Stimulated activated CD4-positive, alpha-beta T cell treated with anti-CD3 and anti-CD28 coated beads, Interleukin-12 subunit alpha, Interleukin-12 subunit beta, amount 100 ng/mL, for 4 hours (primary cell): Measurements from ENCODE around the gene RBM38.
"Not testable (repeated sequence)": the region's sequence is repeated elsewhere in the genome, so short reads cannot be mapped to it uniquely, and the experiment has no call there.

ENCODE experiments used
- DNase-seq: peaks from one replicate; pipeline ENCODE4 v3.0.0-alpha.2; 2020

RBM38 gene

DNA sequence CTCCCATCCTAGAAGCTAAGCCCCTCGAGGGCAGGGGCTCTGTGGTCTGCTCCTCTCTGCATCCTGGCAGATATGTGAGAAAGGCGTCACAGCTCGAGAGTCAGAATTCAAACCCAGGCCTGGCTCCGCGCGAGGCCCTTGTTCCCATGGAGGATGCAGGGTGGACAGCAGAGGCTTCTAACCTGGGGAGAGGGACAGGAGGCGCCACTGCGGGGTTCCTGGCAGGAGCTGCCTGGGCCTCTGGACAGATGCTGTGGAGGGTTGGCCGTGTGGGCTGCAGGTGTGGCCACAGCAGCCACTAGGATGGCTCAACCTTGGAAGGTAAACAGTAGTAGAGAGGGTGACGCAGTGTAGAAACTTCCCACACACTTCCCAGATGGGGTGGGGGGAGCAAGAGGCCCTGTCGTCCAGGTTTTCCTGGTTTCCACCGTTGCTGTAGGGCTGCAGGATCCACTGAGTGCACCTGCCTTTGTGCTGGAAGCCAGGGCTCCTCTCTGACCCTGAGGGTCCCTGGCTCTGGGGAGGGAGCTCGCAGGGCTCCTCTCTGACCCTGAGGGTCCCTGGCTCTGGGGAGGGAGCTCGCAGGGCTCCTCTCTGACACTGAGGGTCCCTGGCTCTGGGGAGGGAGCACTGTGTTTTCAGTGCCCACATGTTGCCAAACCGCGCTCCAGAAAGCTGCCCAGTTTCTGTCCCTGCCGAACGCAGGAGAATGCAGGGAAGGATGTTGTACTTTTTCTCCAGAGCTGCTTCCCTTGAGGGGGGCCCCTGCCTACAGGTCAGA is 14.2 kb downstream of the RBM38 start:
- DNase-seq: no peak

DNA sequence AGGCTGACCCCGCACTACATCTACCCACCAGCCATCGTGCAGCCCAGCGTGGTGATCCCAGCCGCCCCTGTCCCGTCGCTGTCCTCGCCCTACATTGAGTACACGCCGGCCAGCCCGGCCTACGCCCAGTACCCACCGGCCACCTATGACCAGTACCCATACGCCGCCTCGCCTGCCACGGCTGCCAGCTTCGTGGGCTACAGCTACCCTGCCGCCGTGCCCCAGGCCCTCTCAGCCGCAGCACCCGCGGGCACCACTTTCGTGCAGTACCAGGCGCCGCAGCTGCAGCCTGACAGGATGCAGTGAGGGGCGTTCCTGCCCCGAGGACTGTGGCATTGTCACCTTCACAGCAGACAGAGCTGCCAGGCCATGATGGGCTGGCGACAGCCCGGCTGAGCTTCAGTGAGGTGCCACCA is 16.4 kb downstream of the RBM38 start:
- no peak for DNase-seq

DNA sequence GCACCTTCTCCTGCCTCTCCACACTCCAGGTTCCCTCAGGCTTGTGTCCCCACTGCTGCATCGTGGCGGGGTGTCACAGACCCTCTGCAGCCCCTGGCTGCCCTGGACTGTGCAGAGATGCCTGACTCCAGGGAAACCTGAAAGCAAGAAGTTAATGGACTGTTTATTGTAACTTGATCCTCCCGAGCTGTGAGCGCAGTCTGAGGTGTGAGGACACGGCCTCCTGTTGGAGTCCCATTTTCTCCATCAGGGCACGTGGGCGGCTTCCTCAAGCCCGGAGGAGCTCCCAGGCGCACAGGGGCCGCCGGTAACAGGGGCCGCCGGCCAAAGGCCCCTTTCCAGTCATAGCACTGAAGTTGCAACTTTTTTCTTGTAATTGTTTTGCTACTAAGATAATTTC is 16.9 kb downstream of the RBM38 start:
- DNase-seq: no peak

DNA sequence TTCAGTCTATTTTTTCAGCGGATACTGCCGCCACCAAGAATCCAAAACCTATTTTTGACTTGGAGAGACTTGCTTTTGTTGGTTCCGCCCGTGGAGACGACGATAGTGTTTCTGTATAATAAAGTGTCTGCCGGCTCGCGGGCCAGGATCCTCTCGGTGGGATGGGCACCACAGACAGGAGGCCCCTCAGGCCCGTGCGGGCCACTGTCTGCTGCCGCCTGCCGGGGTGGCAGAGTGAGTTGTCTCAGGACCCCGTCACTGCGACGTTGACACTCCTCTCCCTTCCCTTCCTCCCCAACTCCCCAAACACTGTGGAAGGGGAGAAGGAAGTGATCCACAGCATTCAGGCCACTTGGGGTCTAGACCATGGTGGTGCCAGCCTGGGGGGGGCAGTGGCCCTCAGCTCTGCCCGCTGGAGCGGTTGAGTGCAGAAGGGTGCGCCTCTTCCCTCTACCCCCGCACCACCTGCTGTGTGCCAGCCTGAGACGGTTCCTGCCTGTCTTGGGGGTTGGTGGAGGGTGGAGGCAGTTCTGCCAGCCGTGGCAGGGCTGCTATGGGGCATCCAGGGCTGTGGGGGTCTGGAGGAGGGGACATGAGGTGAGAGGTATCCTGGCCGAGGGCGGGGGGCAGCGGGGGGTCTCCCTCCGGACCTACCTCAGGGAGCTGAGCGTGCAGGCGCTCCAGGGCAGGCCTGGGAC is 17.5 kb downstream of the RBM38 start:
- DNase-seq: no peak

DNA sequence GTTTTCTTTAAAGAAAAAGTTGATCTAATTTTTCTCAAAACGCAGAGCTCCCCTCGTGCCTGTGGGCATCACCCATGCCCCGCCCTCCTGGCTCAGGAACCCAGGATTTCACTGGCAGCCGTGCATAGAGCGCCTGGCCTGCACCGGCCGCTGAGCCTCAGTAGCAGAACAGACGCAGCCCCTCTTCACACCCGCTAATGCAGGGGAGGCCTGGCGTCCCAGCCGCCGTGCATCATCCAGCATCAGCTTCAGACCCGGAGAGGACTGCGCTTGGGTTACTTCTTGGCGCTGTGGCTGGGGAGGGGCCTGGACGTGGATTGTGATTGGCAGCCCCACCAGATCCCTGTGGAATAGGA is 18.1 kb downstream of the RBM38 start:
- no peak for DNase-seq

DNA sequence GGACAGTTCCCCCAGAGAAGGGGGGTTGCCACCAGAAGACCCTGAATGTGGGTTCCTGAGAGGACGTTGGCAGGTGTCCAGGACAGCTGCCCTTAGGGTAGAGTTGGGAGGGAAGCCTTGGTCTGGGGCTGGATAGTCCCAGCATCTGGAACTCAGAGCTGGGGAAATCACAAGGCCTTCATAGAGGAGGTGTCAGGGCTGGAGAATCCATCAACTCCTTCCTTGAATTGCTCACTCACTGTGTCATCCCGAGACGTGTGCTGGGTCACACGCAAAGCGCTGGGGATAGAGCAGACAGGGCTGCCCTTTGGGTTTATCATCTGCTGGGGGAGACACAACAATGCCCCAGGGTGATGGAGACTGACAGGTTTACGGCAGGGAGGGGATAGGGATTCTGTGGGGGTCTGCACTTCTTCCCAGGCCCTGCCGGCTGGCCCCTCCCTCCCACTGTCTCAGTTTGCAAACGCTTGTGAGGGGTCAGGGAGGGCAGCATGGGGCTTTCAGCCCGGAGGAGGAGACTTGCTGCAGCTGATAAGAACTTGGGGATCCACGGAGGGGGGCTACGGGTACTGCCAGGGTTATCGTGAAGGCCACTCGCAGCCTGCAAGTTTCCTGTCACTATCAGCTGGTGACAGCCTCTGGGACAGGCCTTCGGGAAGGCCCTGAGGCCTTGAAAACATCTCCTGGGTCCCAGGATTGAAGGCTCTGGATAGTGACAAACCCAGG is 18.6 kb downstream of the RBM38 start:
- no peak for DNase-seq

DNA sequence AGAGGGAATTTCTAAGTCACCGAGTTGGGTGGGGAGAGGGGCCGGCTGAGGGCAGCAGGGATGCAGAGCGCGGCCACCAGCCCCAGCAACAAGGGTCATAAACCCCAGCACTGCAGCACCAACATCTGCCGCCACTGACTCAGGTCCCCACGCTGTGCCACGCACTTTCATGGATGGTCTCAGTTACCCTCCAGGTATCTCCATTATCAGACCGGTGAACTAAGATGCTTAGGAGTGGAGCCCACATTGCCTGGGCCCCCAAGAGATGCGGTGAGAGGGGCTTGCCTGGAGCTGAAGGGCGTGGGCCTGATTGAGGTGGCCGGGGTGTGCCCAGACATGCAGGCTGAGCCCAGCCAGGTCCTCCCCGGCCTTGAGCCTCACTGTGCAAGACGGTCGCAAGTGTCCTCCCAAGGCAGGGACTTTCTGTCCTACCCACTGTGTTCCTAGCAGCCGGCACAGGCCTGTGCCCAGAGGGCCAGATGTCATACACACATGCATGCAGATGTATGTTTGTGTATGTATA is 19.3 kb downstream of the RBM38 start:
- DNase-seq: no peak

DNA sequence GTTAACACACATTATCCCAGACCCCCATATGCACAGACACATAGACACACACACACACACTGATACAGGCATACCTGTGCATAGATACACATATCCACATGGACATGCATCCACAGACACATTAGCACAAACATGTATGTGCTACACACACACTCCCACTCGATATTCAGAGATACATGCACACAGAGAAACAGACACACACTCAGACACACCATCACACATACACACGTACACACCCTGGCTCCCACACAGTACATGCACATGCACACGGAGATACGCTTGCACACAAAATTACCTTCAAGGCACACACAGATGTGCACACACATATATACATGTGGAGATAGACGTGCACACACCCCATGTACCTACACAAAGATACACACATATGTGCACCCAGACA is 19.7 kb downstream of the RBM38 start:
- no peak for DNase-seq

DNA sequence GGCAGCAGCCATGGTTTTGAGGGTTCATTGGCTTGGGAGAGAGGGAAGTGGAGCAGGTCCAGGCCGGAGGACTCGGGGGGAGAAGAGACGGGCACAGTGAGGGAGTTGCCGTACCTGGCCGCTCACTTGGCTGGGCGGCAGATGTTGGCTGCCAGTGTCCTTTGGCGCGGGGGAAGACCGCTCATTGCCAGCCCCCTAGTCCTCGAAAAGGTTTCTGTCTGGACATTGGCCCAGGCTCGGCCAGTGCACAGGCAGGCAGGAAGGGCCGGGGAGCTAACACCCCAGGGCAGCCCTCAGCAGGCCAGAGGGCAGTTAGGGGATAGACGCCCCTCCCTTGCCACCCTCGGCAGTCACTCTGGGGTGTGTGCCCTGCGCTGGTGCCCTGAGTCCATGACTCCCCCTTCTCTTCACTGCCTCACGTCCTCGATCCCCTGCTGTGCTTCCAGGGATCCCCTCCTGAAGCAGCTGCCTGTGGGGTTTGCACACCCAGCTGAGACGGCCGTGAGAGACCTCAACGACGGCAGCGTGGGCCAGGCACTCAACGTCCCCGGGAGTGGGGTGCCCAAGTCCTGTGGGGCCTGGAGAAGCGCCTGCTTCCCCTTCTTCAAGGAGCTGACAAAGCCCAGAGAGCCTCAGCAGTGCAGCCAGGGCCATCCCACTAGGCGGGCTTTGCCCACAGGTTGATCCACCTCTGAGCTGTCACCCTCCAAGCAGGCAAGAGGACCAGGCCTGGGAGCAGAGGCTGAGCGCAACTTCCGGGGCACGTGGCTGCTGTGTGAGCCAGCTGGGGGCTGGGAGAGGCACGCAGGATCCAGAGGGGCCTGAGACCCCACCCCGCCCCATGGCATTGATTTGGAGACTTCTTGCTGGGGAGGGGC is 20.4 kb downstream of the RBM38 start:
- no peak for DNase-seq

DNA sequence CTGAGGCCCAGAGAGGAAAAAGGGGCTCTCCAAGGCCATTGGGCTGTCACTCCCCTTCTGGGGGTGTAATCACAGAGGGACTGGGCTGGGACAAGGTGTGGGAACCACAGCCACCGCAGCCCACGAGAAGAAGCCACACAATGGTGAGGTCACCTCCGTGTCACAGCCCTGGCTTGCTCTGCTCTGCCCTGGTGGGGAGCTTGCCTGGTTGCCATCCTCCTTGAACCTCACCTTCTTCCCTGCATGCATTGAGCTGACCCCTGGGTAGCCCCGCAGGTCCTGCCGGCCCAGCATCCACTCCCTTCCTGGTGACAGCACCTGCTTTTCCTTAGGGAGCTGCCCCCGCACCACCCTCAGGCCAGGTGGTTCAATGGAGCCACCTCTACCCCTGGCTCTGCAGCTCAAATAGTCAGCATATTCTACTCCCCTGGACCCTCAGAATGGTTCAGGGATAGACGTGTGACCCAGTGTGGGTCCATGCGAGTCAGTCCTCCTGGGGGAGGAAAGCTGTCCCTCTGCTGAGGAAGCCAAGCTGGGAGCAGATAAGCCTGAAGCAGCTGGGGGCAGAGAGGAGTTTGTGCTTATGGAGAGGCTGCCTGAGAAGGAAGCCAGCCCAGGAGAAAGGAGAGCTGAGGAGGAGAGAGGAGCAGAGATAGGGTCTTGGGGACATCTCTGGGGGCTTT is 21.3 kb downstream of the RBM38 start:
- DNase-seq: no peak

DNA sequence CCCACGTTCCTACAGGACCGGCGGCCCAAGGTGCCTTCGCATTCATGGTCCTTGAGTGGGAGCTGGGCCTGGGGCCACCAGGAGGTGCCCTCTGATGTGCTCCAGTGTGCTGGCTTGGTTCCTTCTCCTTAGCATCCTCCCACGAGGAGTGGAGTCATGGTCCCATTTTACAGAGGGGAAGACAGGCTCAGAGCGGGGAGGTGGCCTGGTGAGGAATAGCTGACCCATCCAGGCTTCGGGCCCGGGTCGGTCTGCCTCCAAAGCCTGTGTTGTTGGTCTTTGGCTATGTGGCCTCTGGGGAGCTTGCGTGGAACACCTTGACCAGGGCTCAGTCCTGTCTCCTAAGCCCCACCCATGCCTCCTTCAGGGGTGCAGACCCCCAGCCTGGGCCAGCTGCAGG is 22.8 kb downstream of the RBM38 start:
- DNase-seq: no peak

DNA sequence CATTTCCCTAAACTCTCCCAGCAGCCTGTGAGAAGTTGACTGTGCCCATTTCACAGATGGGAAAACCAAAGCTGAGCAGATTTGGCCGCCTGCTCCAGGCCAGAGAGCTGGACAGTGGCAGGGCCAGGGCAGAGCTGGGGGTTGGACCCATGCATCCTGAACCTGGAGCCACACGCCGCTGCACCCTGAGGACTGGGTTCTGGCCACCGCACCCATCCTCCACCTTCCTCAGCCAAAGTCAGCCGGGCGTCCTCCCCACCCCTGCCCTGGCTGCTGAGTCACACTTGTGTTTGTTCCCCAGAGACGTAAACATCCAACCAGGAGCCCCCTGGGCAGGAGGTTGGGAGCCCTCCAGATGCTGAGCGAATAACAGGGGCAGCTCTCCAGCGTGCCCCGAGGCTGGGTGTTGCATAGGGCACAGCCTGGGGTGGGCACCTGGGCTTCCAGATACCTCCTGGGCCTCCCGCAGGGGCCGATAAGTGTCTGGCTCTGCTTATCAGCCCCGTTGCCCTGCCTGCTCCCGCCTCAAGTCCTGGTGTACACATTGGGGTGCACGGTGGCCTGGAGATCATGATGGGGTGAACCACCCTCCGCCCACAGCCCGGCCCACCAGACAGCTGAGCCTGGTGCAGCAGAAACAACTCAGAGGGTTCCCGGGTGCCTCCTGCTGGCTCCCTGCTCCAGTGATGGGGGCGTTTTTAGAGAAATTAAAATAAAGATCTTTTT is 23.8 kb downstream of the RBM38 start:
- DNase-seq: no peak

DNA sequence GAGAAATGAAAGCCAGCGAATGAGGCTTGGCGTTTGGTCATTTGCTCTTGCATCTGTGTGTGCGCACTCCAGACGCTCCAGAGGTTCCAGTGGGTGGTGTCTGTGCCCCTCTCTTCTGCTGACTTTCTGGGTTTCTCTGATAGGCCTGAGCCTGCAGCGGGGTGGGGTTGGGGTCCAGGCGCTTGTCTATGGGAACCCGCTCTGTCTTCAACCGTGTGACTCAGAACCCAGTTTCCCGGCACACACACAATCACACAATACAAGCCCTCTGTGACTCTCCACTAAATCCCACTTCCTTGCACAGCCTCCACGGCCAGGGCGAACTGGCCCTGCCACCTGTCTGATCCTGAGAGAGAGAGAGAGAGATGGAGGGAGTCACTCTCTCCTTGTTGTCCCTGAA is 24.6 kb downstream of the RBM38 start:
- no peak for DNase-seq

DNA sequence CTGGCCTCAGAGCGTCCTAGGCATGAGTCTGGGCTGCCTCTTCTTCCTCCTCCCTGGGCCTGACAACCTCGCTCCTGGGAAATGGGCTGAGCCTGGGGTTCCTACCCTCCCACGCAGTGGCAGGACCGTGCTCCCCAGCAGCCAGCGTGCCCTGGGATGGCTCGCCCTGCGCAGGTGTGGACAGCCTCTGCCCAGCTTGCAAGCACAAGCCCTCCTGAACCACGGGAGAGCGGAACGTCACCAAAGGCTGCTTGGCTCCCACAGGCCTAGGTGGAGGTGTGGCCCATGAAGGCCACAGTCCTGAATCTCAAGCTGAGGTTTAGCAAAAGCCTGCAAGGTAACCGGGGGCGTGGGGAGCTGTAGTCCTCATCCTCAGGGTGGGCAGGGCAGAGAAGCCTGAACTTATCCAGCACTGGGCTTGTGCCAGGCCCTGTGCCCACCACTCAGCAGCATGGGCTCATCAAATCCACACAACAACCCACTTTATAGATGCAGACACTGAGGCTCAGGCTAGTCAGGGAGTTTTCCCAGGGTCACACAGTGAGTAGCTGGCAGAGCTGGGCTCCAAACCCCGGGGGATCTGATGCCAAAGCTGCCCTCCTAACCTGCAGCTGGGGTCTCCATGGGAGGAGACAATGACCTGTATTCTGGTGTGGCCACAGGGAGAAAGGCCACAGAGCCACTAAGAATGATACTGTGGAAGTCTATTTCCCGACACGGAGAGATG is 25.3 kb downstream of the RBM38 start:
- no peak for DNase-seq

DNA sequence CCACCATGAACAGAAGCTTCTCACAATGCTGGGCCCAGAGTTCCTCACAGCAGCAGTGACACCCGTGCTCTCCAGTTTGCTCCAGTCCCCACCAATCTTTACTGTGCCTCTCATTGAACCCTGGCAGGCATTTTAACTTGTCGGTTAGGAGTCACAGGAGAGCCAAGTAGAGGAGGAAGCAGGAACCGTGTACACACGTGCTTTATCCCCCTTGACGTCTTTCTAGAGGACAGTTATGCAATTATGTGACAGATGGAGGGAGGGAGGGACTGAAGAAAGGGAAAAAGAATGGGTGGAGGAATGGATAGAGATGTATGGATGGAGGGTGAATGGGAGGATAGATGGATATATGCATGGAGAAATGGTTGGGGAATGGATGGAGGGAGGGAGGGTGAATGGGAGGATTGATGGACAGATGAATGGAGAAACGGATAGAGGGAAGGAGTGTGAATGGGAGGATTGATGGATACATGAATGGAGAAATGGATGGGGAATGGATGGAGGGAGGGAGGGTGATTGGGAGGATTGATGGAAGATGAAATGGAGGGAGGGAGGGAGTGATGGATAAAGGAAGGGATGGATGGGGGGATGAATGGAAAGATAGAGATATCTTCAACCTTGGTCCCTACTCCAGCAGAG is 26.0 kb downstream of the RBM38 start:
- no peak for DNase-seq

DNA sequence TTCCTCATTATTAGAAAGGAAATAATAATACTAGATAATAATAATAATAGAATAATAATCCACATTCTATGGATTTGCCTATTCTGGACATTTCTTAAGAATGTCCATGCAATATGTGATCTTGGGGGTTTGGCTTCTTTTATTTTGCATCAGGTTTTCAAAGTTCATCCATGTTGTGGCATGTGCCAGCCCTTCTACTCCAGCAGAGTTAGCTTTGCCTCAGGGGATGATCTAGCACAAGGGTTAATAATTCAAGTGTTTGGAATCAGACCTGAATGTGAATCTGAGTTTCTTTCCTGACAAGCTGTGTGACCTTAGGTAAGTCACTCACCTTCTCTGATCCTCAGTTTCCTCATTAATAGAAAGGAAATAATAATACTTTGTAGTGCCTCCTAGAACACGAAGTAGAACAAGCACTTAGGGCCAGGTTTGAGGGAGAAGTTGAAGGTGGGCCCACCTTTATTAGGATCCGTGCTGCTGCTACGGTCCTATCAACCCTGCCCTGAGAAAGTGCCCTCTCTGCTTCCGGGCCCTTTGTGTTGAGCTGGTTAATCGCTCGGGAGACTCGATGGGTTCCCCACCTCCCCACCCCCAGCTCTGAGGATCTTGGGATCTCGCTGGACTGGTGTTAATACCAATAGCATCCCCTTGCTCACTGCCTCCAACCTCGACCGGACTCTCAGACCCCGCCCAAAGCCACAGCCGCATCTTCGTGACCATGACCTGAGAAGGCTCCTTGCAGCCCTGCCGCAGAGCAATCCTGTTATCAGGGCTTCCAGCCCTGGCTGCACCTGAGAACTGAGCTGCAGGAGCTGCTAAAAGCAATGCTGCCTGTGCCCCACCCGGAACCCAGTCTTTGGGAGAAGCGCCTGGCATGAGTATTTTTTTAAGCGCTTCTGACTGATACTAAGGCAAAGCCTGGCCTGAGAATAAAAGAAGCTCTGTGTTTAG is 26.9 kb downstream of the RBM38 start:
- no peak for DNase-seq

DNA sequence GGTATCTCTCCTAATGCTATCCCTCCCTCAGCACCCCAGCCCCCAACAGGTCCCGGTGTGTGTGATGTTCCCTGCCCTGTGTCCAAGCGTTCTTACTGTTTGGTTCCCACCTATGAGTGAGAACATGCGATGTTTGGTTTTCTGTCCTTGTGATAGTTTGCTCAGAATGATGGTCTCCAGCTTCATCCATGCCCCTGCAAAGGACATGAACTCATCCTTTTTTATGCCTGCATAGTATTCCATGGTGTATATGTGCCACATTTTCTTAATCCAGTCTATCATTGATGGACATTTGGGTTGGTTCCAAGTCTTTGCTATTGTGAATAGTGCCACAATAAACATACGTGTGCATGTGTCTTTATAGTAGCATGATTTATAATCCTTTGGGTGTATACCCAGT is 28.3 kb downstream of the RBM38 start:
- DNase-seq: not testable (repeated sequence)

DNA sequence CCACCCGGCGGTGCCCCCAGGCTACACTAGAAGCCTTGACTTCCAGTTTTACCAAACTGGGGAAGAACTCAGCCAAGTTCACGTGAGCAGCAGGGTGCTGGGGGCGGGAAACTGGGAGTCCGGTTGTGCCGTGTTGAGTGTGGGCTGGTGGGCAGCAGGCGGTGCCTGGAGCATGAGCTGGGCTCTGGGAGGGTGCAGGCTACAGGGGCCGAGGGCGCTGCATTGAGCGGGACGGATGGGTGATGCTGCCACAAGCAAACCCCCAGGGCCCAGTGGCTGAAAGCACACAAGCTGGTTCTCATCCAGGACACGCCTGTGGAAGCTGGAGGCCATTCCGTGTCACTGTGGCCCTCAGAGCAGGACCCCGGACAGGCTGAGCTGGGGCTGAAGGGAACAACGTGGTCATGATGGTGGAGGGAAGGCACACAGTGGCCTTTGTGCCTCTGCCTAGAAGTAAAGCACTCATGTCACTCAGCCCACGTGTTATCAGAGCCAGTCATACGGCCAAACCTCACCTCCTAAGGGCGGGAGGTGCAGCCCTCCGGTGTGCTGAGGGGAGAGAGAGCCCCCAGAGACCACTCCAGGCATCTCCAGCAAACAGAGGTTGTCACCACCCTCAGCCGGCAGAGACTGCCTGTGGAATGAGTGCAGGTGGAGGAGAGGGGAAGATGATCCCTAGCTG is 29.5 kb downstream of the RBM38 start:
- DNase-seq: no peak
